ENCODE measurements around the gene S100A8. TPM values are rescaled to one million over a fixed set of nuclear protein-coding genes. Genes with fewer than 3 reads are reported as not detected.
"Not testable (repeated sequence)": the region's sequence is repeated elsewhere in the genome, so short reads cannot be mapped to it uniquely, and the experiment has no call there.

S100A8 gene
- total RNA-seq, 1 experiment from 2014 or later: not detected

GRCh38 chr1:153355445-153356071 lies 35.3 kb downstream of the S100A8 start:
- DNase-seq (ENCODE audit: low spot score): peak; percentile 10
- in situ Hi-C loops (cut with HindIII; ENCODE audit: low sequenced_read_pairs): loop anchor here (10.0 to 25.0 kb wide), 2 partner anchors 109 to 232 kb away; partner anchors contain the start of gene S100A7

GRCh38 chr1:153354515-153355193 lies 36.2 kb downstream of the S100A8 start:
- in situ Hi-C loops (cut with HindIII; ENCODE audit: low sequenced_read_pairs): loop anchor here (10.0 to 25.0 kb wide), 2 partner anchors 110 to 233 kb away; partner anchors contain the start of gene S100A7
- DNase-seq (ENCODE audit: low spot score): no peak

- in situ Hi-C loops (cut with HindIII; ENCODE audit: low sequenced_read_pairs): loop anchor here (10.0 to 25.0 kb wide), 2 partner anchors 111 to 234 kb away; partner anchors contain the start of gene S100A7
- DNase-seq (ENCODE audit: low spot score): peak; percentile 1
Measured at GRCh38 chr1:153353226-153353947, 37.5 kb downstream of the S100A8 start.

- DNase-seq (ENCODE audit: low spot score): peak; percentile 70
- in situ Hi-C loops (cut with HindIII; ENCODE audit: low sequenced_read_pairs): loop anchor here (10.0 to 25.0 kb wide), 2 partner anchors 112 to 235 kb away; partner anchors contain the start of gene S100A7
Measured at GRCh38 chr1:153352523-153352922, 38.4 kb downstream of the S100A8 start.

GRCh38 chr1:153350321-153350957 lies 40.4 kb downstream of the S100A8 start:
- in situ Hi-C loops (cut with HindIII; ENCODE audit: low sequenced_read_pairs): loop anchor here (10.0 to 25.0 kb wide), 2 partner anchors 114 to 237 kb away; partner anchors contain the start of gene S100A7
- DNase-seq (ENCODE audit: low spot score): no peak

GRCh38 chr1:153349363-153350320 lies 41.2 kb downstream of the S100A8 start:
- DNase-seq (ENCODE audit: low spot score): no peak

GRCh38 chr1:153348511-153349362 lies 42.1 kb downstream of the S100A8 start, which contains the start of gene PGLYRP4:
Gene PGLYRP4, minus strand, starts transcription at chr1:153348841. Its CDS starts 909 bp downstream, at chr1:153347932.
- no peak for DNase-seq (ENCODE audit: low spot score)
- in situ Hi-C loops (cut with HindIII; ENCODE audit: low sequenced_read_pairs): no loop called here

More at GRCh38 chr1:153349363-153350320, 41.2 kb downstream of the S100A8 start:
- in situ Hi-C loops (cut with HindIII; ENCODE audit: low sequenced_read_pairs): loop anchor here (10.0 to 25.0 kb wide), 2 partner anchors 115 to 238 kb away; partner anchors contain the start of gene S100A7

GRCh38 chr1:153347856-153348255 lies 43.0 kb downstream of the S100A8 start:
- DNase-seq (ENCODE audit: low spot score): no peak

GRCh38 chr1:153347049-153347448 lies 43.8 kb downstream of the S100A8 start:
- in situ Hi-C loops (cut with HindIII; ENCODE audit: low sequenced_read_pairs); DNase-seq (ENCODE audit: low spot score): not testable (repeated sequence)

More at GRCh38 chr1:153347856-153348255, 43.0 kb downstream of the S100A8 start:
- in situ Hi-C loops (cut with HindIII; ENCODE audit: low sequenced_read_pairs): no loop called here

- in situ Hi-C loops (cut with HindIII; ENCODE audit: low sequenced_read_pairs): no loop called here
- DNase-seq (ENCODE audit: low spot score): no peak
Measured at GRCh38 chr1:153346077-153346723, 44.7 kb downstream of the S100A8 start.

GRCh38 chr1:153345187-153346076 lies 45.4 kb downstream of the S100A8 start:
- DNase-seq (ENCODE audit: low spot score): no peak
- in situ Hi-C loops (cut with HindIII; ENCODE audit: low sequenced_read_pairs): no loop called here

- no peak for DNase-seq (ENCODE audit: low spot score)
Measured at GRCh38 chr1:153344718-153345025, 46.2 kb downstream of the S100A8 start.

GRCh38 chr1:153343811-153344717 lies 46.8 kb downstream of the S100A8 start:
- in situ Hi-C loops (cut with HindIII; ENCODE audit: low sequenced_read_pairs): no loop called here
- no peak for DNase-seq (ENCODE audit: low spot score)

More at GRCh38 chr1:153344718-153345025, 46.2 kb downstream of the S100A8 start:
- in situ Hi-C loops (cut with HindIII; ENCODE audit: low sequenced_read_pairs): no loop called here

- no peak for DNase-seq (ENCODE audit: low spot score)
- in situ Hi-C loops (cut with HindIII; ENCODE audit: low sequenced_read_pairs): no loop called here
Measured at GRCh38 chr1:153343040-153343681, 47.7 kb downstream of the S100A8 start.

Measured in G401 (cell line).